ENCODE measurements around the gene CHST15.

DNA sequence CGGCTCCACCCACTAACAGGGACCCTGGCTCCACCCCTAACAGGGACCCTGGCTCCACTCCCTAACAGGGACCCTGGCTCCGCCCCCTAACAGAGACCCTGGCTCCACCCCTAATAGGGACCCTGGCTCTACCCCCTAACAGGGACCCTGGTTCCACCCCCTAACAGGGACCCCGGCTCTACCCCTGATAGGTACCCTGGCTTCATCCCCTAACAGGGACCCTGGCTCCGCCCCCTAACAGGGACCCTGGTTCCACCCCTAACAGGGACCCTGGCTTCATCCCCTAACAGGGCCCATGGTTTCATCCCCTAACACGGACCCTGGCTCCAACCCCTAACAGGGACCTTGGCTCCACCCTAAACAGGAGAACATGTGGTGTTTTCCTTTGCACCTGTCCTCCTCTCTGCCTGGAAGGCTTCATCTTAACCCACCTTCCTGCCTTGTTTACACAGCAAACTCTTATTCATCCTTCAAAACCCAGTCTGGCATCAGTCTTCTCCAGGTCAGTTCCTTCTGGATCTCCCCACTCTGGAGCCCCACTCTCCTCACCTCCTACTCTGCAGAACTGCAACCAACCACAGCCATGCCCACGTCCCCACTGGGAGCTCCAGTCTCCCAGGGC, 58.0 kb downstream of the CHST15 start:
- TF ChIP-seq, protein P1, sequence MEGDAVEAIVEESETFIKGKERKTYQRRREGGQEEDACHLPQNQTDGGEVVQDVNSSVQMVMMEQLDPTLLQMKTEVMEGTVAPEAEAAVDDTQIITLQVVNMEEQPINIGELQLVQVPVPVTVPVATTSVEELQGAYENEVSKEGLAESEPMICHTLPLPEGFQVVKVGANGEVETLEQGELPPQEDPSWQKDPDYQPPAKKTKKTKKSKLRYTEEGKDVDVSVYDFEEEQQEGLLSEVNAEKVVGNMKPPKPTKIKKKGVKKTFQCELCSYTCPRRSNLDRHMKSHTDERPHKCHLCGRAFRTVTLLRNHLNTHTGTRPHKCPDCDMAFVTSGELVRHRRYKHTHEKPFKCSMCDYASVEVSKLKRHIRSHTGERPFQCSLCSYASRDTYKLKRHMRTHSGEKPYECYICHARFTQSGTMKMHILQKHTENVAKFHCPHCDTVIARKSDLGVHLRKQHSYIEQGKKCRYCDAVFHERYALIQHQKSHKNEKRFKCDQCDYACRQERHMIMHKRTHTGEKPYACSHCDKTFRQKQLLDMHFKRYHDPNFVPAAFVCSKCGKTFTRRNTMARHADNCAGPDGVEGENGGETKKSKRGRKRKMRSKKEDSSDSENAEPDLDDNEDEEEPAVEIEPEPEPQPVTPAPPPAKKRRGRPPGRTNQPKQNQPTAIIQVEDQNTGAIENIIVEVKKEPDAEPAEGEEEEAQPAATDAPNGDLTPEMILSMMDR (IDR thresholded peaks at IDR 0.05) = no peak
- TF ChIP-seq POLR2A (IDR thresholded peaks at IDR 0.05) = no peak

All from adrenal gland (tissue), 5 donors.